GM21526 (cell line): Measurements from ENCODE around the gene MPLKIP.
"Not testable (repeated sequence)": the region's sequence is repeated elsewhere in the genome, so short reads cannot be mapped to it uniquely, and the experiment has no call there.

ENCODE experiments used
- ATAC-seq: cut with Tn5 transposase; IDR thresholded peaks from one replicate; pipeline ENCODE4 v1.9.1; 2021; ENCODE audit warnings: moderate library complexity; ENCODE audit not compliant: unreplicated experiment, low FRiP score

The MPLKIP gene

DNA sequence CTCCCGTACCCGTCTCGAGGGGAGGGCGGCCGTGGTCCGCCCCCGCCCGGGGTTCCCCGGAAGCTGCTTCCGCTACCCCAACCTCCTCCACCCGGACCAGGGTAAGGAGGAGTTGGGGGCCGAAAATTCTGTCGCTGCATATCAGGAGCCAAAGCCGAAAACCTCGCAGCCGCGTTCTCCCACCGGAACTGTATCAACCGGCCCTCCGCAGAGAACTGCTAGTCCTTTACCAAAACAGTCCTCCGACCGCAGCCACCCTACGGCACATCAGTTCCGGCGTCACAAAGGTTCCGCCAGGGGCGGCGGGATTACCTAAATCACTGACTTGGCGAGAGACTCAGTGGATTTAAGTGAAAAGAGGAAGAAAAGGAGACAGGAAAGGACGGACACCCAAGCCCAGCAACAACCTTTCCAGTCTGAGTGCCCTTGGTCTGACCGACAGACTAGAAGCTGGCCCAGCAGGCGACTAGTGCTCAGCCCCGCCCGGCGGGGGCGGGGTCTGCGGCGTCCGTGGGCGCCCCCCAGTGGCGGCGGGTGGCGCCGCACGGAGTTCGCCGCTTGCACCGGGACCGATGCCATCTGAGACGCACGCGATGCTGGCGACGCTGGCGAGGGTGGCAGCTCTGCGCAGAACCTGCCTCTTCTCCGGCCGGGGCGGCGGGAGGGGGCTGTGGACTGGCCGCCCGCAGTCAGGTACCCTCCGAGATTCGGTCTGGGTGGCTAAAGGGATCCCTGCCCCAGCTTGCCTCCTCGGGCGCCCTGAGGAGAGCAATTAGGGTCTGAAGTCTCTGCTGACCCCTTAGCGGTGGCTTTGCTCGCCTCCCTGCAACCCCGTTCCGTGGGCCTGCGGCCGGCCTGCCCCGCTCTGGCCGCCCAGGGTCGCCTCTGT, at the start of gene MPLKIP, which contains the start of gene SUGCT:
Gene MPLKIP, minus strand, starts transcription at position 195 of the 889 bp plus-strand sequence. Its CDS starts 55 bp downstream, at position 140.
Gene SUGCT, plus strand, starts transcription at position 578 of the 889 bp plus-strand sequence.
- ATAC-seq = peak; percentile 91

DNA sequence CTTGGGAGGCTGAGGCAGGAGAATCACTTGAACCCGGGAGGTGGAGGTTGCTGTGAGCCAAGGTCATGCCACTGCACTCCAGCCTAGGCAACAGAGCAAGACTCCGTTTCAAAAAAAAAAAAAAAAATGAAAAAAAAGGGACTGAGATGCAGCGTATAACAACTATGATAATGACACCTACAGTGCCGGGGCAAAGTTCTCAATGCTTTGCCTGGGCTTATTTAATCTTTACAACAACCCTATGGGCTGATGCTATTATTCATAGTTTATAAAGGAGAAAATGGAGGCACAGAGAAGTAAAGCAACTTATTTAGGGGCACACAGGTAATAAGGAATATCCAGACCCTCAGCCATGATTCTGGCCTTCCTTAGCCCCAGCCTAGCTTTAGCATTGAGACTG, 48.0 kb upstream of the MPLKIP start:
- ATAC-seq = no peak

DNA sequence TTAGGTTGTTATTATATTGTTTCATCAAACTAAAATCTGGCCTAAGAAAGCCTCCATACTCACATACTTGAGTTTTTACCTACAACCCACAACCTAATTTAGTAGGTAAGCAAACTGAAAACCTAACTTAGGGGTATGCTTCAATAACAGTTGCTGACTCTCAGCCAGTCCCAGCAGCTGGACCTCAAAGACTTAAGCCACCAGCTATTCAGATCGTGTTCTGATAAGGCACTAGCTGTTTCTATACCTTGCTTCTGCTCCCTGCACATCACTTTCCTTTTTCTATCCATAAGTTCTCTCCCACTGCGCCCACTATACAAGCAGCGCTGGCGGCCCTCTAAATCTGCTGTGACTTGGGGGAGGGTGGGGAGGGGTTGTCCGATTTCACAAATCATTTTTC, 42.6 kb upstream of the MPLKIP start:
- ATAC-seq = no peak

DNA sequence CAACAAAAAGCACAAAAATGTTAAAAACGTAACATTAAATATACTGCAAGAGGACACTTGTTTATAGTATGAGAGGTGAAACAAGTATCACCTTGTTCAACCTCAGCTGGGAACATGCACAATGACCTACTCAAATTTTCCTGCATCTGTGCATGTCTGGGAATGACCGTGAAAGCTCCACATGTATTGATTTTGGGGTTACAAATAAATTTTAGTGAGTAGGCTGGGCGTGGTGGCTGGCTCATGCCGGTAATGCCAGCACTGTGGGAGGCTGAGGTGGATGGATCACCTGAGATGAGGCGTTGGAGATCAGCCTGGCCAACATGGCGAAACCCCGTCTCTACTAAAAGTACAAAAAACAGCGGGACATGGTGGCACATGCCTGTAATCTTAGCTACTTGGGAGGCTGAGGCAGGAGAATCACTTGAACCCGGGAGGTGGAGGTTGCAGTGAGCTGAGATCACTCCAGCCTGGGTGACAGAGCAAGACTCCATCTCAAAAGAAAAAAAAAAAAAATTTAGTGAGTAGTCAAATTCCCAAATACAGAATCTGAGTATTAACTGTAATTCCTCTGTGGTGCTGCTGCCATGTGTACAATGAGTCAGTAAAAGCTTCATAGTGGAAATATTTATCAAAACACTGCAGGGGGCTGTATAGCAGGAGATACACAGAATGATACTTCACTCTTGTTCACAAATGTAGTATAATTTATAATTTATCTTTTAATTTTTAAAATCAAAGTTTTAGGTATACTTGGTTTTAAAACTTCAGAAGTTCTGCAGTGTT, 41.5 kb upstream of the MPLKIP start:
- no peak for ATAC-seq

DNA sequence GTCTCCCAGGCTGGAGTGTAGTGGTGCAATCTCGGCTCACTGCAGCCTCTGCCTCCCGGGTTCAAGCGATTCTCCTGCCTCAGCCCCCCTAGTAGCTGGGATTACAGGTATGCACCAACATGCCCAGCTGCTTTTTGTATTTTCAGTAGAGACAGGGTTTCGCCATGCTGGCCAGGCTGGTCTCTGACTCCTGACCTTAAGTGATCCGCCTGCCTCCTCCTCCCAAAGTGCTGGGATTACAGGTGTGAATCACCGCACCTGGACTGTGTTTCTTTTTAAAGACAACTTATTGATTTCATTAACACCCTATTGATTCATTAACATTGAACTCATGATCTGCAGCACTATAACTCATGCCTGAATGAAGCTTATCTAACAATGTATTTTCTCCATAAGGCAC, 40.8 kb upstream of the MPLKIP start:
- ATAC-seq = not testable (repeated sequence)

DNA sequence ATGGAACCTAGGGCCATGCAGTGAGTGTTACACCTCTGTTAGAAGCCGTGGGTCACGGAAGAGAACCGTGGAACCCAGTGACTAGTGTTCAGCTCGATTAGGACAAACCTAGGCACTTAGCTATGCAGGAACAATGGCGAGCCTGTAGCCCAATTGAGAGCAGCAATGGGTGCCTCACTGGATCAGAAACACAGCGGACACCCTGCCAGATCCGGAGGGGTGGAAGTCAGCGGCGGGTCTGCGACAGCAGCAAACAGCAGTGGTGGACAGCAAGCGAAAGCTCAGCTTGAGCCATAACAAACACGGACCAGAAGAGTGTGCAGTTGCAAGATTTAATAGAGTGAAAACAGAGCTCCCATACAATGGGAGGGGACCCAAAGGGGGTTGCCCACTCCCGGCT, 38.7 kb upstream of the MPLKIP start:
- ATAC-seq = not testable (repeated sequence)

DNA sequence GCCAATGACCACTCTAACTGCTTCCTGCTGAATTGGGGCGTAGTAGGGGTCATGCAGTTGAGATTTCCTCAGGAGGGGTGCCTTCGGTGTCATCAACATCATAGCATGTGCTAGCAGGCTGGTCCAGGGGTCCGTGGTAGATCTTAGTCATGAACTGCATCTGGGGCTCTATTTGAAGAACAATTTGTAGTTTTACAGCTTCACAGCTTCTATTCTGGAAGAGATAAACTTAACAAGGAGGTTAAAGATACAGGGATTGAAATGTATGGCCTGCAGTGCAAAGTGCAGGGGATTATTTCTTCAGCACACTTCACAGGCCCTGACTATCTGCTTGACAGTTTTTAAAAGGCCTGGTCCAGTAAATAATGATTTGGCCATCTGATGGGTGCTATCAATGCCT, 33.8 kb upstream of the MPLKIP start:
- not testable (repeated sequence) for ATAC-seq

DNA sequence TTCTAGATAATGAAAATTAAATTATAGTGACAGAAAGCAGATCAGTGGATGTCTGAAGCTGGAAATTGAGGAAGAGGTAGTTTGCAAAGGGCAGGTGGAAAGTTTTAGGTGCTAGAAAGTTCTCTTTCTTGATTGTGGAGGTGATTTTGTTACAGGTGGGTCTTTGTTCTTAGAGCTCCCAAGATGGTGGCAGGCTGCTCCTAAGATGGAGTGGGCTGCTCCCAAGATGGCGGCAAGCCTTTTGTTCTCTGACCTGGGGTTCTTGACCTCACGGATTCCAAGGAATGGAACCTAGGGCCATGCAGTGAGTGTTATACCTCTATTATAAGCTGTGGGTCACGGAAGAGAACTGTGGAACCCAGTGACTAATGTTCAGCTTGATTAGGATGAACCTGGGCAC, 32.9 kb upstream of the MPLKIP start:
- no peak for ATAC-seq

DNA sequence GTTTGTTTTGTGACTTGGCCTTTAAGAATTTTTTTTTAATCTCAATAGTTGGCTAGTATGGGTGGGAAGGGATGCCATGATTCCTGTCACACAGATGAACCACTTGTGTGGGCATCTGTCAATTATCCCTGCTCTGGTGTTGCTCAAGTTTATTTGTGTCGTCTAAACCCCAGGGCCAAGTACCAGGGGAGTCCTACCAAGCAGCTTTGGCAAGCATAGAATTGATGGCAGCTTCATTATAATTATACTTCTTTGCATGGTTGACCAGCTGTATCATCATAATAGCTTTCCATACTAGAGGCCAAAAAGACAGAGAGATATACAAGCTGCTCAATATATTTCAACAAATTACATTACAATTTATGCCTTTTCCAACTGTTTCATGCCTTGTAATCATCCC, 30.8 kb upstream of the MPLKIP start:
- ATAC-seq = no peak

DNA sequence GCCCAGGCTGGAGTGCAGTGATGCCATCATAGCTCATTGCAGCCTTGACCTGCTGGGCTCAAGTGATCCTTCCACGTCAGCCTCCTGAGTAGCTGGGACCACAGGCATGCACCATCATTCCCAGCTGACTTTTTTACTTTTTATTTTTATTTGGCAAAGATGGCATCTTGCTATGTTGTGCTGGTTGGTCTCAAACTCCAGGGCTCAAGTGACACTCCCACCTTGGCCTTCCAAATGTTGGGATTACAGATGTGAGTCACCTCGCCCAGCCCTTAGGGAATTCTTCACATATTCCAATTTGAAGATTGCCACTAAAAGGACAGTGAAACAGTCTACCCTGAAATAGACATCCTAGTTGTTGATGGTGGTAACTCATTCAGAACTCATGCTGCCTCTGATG, 28.1 kb upstream of the MPLKIP start:
- ATAC-seq = no peak

DNA sequence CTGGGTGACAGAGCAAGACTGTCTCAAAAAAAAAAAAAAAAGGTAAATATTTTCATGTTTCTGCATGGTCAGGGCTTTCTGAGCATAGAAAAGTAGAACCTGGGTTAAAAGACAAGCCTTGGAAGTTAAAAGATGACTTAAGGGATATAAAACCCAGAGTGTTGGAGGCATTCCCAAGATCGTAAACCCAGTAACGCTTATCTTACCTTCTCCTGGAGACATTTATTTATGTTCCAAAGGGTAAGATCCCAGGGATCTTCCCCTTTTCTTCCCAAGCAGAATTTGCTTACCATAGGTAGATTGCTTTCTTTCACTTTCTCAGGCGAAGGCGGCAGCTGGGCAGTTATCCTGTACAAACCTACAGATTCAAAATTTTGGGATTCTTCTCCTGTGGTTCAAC, 22.6 kb upstream of the MPLKIP start:
- ATAC-seq = no peak

DNA sequence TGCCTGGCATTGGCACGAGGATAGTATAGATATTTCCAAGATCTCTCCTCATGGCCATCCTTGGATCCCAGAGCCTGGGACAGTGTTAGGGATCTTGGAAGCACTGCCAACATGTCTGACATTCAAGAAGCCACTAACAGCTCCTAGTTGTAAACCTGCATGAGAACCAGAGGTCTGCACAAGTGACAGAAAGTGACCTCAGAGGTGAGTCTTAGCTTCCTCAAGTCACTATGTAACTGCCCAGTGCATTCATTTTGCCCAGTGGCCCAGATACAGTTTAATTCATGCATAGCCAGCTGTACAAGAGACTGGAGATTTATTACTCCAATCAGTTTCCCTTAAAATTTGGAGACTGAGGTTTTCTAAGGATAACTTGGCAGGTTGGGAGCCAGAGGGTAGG, 17.1 kb upstream of the MPLKIP start:
- ATAC-seq = no peak

DNA sequence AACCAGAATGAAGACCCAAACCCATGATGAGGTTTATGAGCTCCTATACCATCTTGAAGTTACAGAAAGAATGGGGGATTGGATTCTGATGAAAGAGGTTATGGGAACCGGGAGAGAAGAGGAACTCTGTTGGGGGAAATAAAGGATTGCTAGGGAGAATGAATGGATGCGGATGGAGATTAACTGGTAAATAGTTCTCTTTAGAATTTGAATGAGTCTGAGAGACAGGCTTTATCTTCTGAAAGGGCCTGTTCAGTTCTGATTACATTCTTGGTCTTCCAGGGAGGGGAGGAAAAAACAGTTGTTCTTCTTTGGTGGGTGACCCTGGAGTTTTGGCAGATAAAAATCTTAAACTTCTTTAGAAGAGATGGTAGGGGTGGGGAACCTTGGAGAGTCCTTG, 14.2 kb upstream of the MPLKIP start:
- no peak for ATAC-seq

DNA sequence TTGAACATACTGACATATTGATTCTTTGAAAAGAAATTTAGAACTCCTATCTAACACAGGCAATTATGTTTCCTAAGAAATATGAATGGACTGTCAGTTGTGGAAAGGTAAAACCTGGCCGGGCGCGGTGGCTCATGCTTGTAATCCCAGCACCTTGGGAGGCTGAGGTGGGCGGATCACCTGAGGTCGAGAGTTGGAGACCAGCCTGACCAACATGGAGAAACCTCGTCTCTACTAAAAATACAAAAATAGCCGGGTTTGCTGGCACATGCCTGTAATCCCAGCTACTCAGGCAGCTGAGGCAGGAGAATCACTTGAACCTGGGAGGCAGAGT, 13.8 kb upstream of the MPLKIP start:
- not testable (repeated sequence) for ATAC-seq

DNA sequence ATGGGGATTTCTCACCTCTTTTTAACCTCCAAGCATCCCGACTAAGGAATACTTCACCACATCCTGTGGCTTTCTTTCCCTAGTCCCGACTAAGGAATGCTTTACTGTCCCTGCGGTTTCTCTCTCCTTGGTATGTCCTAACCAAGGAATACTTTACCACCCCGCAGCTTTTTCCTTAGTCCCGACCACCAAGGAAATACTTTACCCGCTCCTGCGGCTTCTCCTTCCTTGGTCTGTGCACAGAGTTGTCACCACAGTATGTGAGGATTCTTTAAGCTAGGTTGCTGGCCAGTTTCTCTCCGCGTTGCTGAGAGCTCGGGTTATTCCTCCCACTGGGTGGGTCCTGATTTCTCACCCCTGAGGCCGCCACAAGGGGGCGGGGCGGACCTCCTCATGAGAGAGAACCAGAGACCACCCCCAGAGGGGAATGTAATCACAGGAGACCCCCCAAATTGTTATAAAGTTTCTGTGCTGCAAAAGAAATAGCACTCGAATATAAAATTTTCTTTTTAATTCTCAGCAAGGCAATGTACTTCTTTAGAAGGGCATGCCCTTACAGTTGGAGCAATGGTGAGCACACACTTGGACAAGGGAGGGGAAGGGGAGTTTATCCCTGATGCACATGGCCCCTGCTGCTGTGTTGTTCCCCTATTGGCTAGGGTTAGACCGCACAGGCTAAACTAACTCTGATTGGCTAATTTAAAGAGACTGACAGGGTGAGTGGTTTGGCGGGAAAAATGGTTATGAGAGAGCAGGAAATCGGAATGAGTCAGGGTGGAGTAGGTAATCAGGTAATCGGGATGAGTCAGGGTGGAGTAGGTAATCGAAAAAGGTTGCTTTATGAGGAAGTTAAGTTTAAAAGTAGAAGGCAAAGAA, 13.2 kb upstream of the MPLKIP start:
- no peak for ATAC-seq

DNA sequence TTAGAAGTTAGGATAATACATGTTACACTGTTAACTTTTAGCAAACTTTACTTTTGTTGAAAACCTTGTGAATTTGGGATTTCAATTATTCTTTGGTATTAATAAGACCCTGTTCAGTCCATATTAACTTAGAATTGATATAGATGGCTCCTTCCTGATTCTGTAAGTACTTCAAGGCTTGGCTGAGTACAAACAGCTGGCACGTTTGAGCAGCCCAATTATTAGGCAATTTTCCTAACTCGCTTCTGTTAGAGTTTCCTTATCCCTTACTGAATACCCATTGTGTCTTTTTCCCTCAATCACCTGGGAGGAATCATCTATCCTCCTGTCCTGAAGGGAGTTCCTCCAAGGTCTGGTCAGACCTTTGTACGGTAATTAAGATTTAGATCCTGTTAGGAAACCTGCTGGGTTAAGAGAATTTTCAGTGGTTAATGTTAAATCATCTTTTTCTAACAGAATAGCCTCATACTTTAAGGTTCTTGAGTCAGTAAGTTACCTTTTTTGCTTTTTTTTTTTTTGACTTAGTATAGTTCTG, 11.2 kb upstream of the MPLKIP start:
- not testable (repeated sequence) for ATAC-seq

DNA sequence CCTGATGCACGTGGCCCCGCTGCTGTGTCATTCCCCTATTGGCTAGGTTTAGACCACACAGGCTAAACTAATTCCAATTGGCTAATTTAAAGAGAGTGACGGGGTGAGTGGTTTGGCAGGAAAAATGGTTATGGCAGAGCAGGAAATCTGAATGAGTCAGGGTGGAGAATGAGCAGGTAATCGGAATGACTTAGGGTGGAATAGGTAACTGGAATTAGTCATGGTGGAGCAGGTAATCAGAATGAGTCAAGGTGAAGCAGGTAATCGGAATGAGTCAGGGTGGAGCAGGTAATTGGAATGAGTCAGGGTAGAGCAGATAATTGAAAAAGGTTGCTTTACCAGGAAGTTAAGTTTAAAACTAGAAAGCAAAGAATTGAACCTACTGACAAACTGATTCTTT, 7.5 kb upstream of the MPLKIP start:
- ATAC-seq = not testable (repeated sequence)

DNA sequence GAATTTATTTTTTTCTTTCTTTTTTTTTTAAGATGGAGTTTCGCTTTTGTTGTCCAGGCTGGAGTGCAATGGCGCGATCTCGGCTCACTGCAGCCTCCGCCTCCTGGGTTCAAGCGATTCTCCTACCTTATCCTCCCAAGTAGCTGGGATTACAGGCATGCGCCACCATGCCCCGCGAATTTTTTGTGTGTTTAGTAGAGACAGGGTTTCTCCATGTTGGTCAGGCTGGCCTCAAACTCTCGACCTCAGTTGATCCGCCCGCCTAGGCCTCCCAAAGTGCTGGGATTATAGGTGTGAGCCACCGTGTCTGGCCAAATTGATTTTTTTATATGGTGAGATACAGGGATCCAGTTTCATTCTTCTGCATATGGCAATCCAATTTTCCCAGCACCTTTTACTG, 5.5 kb upstream of the MPLKIP start:
- not testable (repeated sequence) for ATAC-seq

DNA sequence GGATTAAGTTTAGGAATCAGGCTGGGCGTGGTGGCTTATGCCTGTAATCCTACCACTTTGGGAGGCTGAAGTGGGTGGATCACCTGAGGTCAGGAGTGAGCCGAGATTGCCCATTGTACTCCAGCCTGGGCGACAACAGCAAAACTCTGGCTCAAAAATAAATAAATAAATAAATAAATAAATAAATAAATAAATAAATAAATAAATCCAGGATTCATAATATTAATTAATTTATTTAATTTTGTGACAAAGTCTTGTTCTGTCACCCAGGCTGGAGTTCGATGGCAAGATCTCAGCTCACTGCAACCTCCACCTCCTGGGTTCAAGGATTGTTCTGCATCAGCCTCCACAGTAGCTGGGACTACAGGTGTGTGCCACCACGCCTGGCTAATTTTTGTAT, 4.6 kb upstream of the MPLKIP start:
- ATAC-seq = no peak

DNA sequence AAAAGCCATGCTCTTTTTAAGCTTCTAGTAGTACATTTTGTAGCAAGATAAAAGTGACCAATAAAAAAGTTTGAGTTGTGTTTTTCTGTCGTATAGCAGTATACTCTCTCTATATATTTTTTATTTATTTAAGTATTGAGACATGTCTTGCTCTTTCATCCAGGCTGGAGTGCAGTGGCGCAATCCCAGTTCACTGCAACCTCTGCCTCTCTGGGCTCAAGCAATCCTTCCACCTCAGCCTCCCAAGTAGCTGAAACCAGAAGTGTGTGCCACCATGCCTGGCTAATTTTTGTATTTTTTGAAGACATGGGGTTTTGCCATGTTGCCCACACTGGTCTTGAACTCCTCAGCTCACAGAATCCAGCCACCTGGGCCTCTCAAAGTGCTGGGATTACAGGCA, 3.1 kb upstream of the MPLKIP start:
- ATAC-seq = no peak

DNA sequence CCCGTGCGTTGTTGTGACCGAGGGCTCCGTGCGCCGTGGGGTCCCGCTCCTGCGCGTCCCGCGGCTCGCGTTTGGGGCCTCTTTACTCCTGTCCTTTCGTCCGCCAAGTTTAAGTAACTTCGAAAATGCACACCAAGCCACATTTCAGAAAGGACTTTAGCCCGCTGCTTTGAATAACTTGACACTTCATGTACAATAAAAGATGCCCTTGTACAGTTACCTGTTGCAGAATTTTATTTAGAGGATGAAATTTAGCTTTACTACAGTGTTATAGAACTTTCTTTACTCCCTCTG, 842 bp upstream of the MPLKIP start:
- ATAC-seq = no peak
